Mammary microvascular endothelial cell (primary cell): Measurements from ENCODE around the gene FGF4. TPM values are rescaled to one million over a fixed set of nuclear protein-coding genes. Genes with fewer than 3 reads are reported as not detected.

Source experiments
- total RNA-seq: library from RNA; depleted of rRNA; stranded (reverse); fragments of >200 nt; gene quantifications from 2 replicates; pipeline ENCODE4 v1.2.3, GENCODE V29; 2015

The FGF4 gene
- total RNA-seq, result not detected in 2 replicates

GRCh38 chr11:69775163-69775755 lies at the start of gene FGF4:
Gene FGF4, minus strand, starts transcription at chr11:69775341. Its CDS starts 257 bp downstream, at chr11:69775084.

GRCh38 chr11:69818603-69819441 lies 43.7 kb upstream of the FGF4 start, which contains the start of gene FGF3:
Gene FGF3, minus strand, starts transcription at chr11:69819416. Its CDS starts 483 bp downstream, at chr11:69818933.

Other genes with a start within 250 kb of the FGF4 start
- gene CCND1, start 134.2 kb downstream of the FGF4 start, total RNA-seq, result 558 and 576 TPM in 2 replicates
- 15.8 and 24.2 TPM in 2 replicates for gene LTO1, start 100.0 kb downstream of the FGF4 start, total RNA-seq
- gene FGF19, start 71.3 kb downstream of the FGF4 start, total RNA-seq, result not detected in 2 replicates
- not detected in 2 replicates for gene FGF3, start 44.1 kb upstream of the FGF4 start, total RNA-seq